Measurements from ENCODE around the gene YTHDF1. TPM values are rescaled to one million over a fixed set of nuclear protein-coding genes. Genes with fewer than 3 reads are reported as not detected.

Gene YTHDF1
- total RNA-seq, 1 experiment from 2014 or later = 93.4 TPM

DNA sequence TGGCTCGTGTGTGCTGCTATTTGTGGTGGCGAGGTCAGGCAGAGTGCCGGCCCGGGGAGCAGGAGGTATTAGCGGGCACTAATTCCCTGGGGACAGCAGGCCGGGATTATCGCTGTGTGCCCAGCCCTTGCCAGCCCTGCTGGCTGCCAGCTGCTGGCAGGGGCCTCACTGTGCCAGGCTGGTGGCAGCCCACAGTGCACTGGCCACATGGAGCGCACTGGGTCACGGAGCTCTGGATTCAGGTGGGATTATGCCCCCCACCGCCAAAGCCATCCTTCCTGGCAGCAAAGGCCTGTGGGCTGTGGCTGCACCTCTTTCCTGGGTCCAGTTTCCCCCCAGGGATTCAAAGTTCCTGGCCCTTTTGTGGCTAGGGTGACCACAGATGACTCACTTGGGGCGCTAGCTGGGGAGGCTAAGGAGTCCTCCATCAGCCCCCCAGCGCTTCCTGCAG is 59.7 kb downstream of the YTHDF1 start:
- no peak for DNase-seq
- TF ChIP-seq, protein P1, sequence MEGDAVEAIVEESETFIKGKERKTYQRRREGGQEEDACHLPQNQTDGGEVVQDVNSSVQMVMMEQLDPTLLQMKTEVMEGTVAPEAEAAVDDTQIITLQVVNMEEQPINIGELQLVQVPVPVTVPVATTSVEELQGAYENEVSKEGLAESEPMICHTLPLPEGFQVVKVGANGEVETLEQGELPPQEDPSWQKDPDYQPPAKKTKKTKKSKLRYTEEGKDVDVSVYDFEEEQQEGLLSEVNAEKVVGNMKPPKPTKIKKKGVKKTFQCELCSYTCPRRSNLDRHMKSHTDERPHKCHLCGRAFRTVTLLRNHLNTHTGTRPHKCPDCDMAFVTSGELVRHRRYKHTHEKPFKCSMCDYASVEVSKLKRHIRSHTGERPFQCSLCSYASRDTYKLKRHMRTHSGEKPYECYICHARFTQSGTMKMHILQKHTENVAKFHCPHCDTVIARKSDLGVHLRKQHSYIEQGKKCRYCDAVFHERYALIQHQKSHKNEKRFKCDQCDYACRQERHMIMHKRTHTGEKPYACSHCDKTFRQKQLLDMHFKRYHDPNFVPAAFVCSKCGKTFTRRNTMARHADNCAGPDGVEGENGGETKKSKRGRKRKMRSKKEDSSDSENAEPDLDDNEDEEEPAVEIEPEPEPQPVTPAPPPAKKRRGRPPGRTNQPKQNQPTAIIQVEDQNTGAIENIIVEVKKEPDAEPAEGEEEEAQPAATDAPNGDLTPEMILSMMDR (IDR thresholded peaks at IDR 0.05; ENCODE audit: unreplicated experiment) = no peak
- H3K36me3 Mint-ChIP-seq (ENCODE audit: insufficient read depth, unreplicated experiment) = no peaks in the 10 kb centered on the region
- CTCF ChIA-PET = interaction anchor here (1.0 kb wide), 1 partner anchor 67 kb away, joined by 3 read pairs; no protein-coding TSS in a partner anchor
- no peaks in the 10 kb centered on the region for H3K4me1 Mint-ChIP-seq (ENCODE audit: low read depth, unreplicated experiment)
- no peak overlapping the region for H3K4me3 Mint-ChIP-seq (ENCODE audit: low read depth, unreplicated experiment)
- BruUV-seq (replicated peaks) = no TSS peak
- peaks cover 100% of the 10 kb centered on the region for H3K27me3 Mint-ChIP-seq (ENCODE audit: unreplicated experiment)
- H3K27ac Mint-ChIP-seq (ENCODE audit: unreplicated experiment) = no peak overlapping the region
- H3K9me3 Mint-ChIP-seq (ENCODE audit: low read depth, unreplicated experiment) = no peaks in the 10 kb centered on the region
- intact Hi-C loops (cut with micrococcal nuclease; ENCODE audit: unreplicated experiment) = no loop called here

DNA sequence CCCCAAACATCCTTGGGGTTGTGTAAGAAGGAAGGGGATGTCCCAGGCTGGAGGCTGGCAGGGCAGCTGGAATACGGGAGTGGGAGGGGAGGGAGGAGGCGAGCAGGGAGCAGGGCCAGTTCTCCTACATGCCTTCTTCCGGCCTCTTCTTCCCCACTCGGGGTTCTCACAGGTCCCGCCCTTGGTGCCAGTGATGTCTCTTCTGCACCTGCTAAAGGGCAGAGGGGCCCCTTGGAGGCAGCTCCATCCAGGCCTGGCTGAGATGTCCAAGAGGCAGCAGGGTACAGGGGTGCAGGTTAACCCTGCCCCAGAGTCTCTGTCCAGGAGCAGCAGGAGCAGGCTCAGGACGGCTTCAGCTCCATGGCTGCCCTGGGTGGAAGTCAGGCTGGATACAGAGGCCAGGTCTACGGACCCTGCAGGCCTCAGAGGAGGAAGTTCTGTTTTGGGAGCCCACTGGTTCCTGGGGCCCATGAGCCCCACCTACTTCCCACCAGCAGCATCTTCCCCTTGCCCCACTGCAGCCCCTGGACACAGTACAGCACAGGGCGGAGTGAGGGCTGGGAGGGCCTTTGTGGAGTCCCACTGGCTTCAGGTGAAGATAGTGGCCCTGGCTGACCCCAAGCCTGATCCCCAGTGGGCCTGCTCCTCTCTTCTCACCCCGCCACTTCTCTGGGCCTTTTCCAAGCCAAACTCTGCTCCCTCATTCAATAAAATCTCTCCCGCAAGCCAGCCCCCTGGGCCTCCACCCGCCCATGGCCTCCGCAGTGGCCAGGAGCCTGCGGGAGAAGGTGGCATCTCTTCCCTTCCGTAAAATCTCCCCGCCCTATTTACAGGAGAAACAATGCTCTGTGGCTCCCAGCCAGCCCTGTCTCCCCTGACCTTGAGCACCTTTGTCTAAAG is 60.4 kb downstream of the YTHDF1 start:
- Mint-ChIP-seq H3K4me3 (ENCODE audit: low read depth, unreplicated experiment) (no peak overlapping the region), H3K4me1 (ENCODE audit: low read depth, unreplicated experiment) (no peaks in the 10 kb centered on the region), H3K36me3 (ENCODE audit: insufficient read depth, unreplicated experiment) (no peaks in the 10 kb centered on the region), H3K9me3 (ENCODE audit: low read depth, unreplicated experiment) (no peaks in the 10 kb centered on the region), H3K27me3 (ENCODE audit: unreplicated experiment) (peaks cover 100% of the 10 kb centered on the region), H3K27ac (ENCODE audit: unreplicated experiment) (no peak overlapping the region)
- TF ChIP-seq, protein P1 (IDR thresholded peaks at IDR 0.05; ENCODE audit: unreplicated experiment) = no peak
- CTCF ChIA-PET = interaction anchor here (1.0 kb wide), 1 partner anchor 68 kb away, joined by 3 read pairs; no protein-coding TSS in a partner anchor
- intact Hi-C loops (cut with micrococcal nuclease; ENCODE audit: unreplicated experiment) = no loop called here
- BruUV-seq (replicated peaks) = no TSS peak
- no peak for DNase-seq

DNA sequence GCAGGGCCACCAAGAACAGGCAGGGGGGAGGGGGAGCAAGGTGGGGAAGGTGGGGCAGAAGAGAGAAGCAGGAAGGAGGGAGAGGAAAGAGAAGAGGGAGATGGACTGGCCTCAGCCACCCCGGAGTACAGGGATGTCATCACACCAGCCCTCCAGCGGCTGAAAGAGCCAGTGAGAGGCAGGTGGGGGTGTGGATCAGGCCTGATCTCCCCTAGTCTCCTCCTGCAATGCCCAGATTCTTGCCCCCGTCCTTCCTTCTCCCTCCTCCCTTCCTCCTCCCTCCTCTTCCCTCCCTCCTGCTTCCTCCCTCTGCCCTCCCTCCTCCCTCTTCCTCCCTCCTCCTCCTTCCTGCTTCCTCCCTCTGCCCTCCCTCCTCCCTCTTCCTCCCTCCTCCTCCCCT is 61.5 kb downstream of the YTHDF1 start:
- CTCF ChIA-PET = no interaction called here
- Mint-ChIP-seq H3K27me3 (ENCODE audit: unreplicated experiment) (peaks cover 100% of the 10 kb centered on the region), H3K4me1 (ENCODE audit: low read depth, unreplicated experiment) (no peaks in the 10 kb centered on the region), H3K36me3 (ENCODE audit: insufficient read depth, unreplicated experiment) (no peaks in the 10 kb centered on the region), H3K4me3 (ENCODE audit: low read depth, unreplicated experiment) (no peak overlapping the region), H3K27ac (ENCODE audit: unreplicated experiment) (no peak overlapping the region), H3K9me3 (ENCODE audit: low read depth, unreplicated experiment) (no peaks in the 10 kb centered on the region)
- BruUV-seq (replicated peaks) = no TSS peak
- TF ChIP-seq, protein P1 (IDR thresholded peaks at IDR 0.05; ENCODE audit: unreplicated experiment) = no peak
- intact Hi-C loops (cut with micrococcal nuclease; ENCODE audit: unreplicated experiment) = no loop called here
- DNase-seq = no peak

DNA sequence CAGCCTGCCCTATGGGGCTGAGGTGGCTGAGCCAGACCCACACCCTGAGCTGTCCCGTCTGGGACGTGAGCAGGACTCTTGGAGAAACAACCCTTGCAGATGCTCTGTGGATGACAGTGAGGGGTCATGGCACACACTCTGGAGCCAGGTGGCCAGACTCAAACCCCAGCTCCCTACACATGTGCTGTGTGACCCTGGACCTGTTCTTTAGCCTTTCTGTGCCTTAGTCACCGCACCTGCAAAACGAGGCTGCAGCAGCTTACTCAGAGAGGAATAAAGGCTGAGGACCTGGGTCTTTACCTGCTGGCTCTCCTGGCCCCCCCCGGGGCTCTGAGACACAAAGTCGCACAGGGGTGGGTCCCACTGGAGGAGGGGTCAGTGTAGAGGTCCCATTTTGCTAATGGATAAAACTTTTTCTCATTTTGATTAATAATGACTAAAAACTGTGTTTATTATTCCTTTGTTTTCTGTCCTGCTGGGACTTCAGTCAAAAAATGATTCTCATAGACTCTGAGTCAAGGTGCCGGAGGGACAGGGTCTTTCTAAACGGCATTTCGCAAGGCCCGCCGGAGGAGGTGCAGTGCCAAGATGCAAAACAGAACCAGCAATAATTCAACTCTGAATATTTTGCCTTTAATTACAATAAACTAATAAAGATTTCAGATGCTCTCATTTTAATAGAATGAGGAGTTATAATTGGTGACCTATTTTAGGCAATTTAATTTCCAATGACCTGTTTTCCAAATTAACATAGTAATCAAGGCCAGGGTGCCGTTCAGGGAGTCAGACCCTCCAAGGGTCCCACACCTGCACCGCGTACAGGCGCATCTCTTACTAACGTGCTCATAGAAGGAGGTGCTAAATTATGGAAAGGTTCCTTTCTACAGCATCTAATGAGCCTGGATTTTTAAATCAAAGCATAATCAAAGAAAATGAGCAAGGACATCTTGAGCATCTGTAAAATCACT is 62.4 kb downstream of the YTHDF1 start:
- no TSS peak for BruUV-seq (replicated peaks)
- no peak for DNase-seq
- Mint-ChIP-seq H3K4me3 (ENCODE audit: low read depth, unreplicated experiment) (no peak overlapping the region), H3K36me3 (ENCODE audit: insufficient read depth, unreplicated experiment) (no peaks in the 10 kb centered on the region), H3K9me3 (ENCODE audit: low read depth, unreplicated experiment) (no peaks in the 10 kb centered on the region), H3K27me3 (ENCODE audit: unreplicated experiment) (peaks cover 100% of the 10 kb centered on the region), H3K4me1 (ENCODE audit: low read depth, unreplicated experiment) (no peaks in the 10 kb centered on the region), H3K27ac (ENCODE audit: unreplicated experiment) (no peak overlapping the region)
- TF ChIP-seq, protein P1 (IDR thresholded peaks at IDR 0.05; ENCODE audit: unreplicated experiment) = no peak
- CTCF ChIA-PET = no interaction called here
- intact Hi-C loops (cut with micrococcal nuclease; ENCODE audit: unreplicated experiment) = no loop called here
